Neural progenitor cell (in vitro differentiated cells): ENCODE measurements around the gene BMPR1B. TPM values are rescaled to one million over a fixed set of nuclear protein-coding genes. Genes with fewer than 3 reads are reported as not detected.

Experiments
- DNase-seq: peaks from one replicate; pipeline ENCODE4 v3.0.0-alpha.2; 2016; ENCODE audit warnings: low spot score
- H2AFZ ChIP-seq: fragments of 200-600 bp; sonication (generic); replicated peaks from 2 replicates; pipeline ENCODE4 v1.6.1; 2016; ENCODE audit warnings: antibody characterized with exemption
- H3F3A ChIP-seq: fragments of 200-600 bp; sonication (generic); 2 replicates; pipeline ENCODE4 v1.6.1; 2016; ENCODE audit warnings: antibody characterized with exemption, low read depth
- H3K27ac ChIP-seq: fragments of 200-600 bp; sonication (generic); 2 replicates; pipeline ENCODE4 v1.5.1; 2016; ENCODE audit warnings: mild to moderate bottlenecking
- H3K27me3 ChIP-seq: fragments of 200-600 bp; sonication (generic); 2 replicates; pipeline ENCODE4 v1.6.1; 2016; ENCODE audit warnings: mild to moderate bottlenecking, moderate library complexity
- H3K36me3 ChIP-seq: fragments of 200-600 bp; sonication (generic); 2 replicates; pipeline ENCODE4 v1.5.1; 2016
- H3K4me1 ChIP-seq: fragments of 200-600 bp; sonication (generic); 2 replicates; pipeline ENCODE4 v1.6.1; 2016; ENCODE audit warnings: mixed run types
- H3K4me2 ChIP-seq: fragments of 200-600 bp; sonication (generic); 2 replicates; pipeline ENCODE4 v1.6.1; 2016
- H3K4me3 ChIP-seq: fragments of 200-600 bp; sonication (generic); 2 replicates; pipeline ENCODE4 v1.5.1; 2016
- H3K79me2 ChIP-seq: fragments of 200-600 bp; sonication (generic); 2 replicates; pipeline ENCODE4 v1.6.1; 2016; ENCODE audit warnings: low read depth
- H3K9ac ChIP-seq: fragments of 200-600 bp; sonication (generic); 2 replicates; pipeline ENCODE4 v1.6.1; 2016
- H3K9me3 ChIP-seq: fragments of 200-600 bp; sonication (generic); 2 replicates; pipeline ENCODE4 v1.5.1; 2016; ENCODE audit warnings: low read depth
- H4K20me1 ChIP-seq: fragments of 200-600 bp; sonication (generic); 2 replicates; pipeline ENCODE4 v1.6.1; 2016; ENCODE audit warnings: low read depth
- H3K27ac Mint-ChIP-seq: 3 replicates; pipeline ENCODE4 v1.8.0; 2021; ENCODE audit warnings: mixed read lengths
- H3K27me3 Mint-ChIP-seq: 2 replicates; pipeline ENCODE4 v1.8.0; 2022; ENCODE audit warnings: low read depth, mild to moderate bottlenecking, inconsistent platforms, moderate library complexity, mixed read lengths; ENCODE audit not compliant: insufficient read depth
- H3K36me3 Mint-ChIP-seq: 3 replicates; pipeline ENCODE4 v1.8.0; 2021; ENCODE audit warnings: mixed read lengths
- H3K4me1 Mint-ChIP-seq: 3 replicates; pipeline ENCODE4 v1.8.0; 2021; ENCODE audit warnings: mixed read lengths
- H3K4me3 Mint-ChIP-seq: 3 replicates; pipeline ENCODE4 v1.8.0; 2021; ENCODE audit warnings: mild to moderate bottlenecking, moderate library complexity, mixed read lengths
- H3K9me3 Mint-ChIP-seq: 3 replicates; pipeline ENCODE4 v1.8.0; 2020; ENCODE audit warnings: mixed read lengths
- CTCF ChIP-seq: fragments of 200-600 bp; sonication (generic); IDR thresholded peaks from 2 replicates; pipeline ENCODE4 v1.5.1; 2017; ENCODE audit warnings: antibody characterized with exemption, mild to moderate bottlenecking
- EZH2 ChIP-seq: fragments of 200-600 bp; sonication (generic); IDR thresholded peaks from 2 replicates; pipeline ENCODE4 v1.6.1; 2017; ENCODE audit warnings: antibody characterized with exemption, mild to moderate bottlenecking, moderate library complexity
- EZH2phosphoT487 ChIP-seq: fragments of 200-600 bp; sonication (generic); IDR thresholded peaks from 2 replicates; pipeline ENCODE4 v1.6.1; 2017; ENCODE audit warnings: antibody characterized with exemption
- total RNA-seq: library from RNA; depleted of rRNA; stranded (reverse); fragments of >200 nt; gene quantifications from 2 replicates; pipeline ENCODE4 v1.2.3, GENCODE V29; 2015; ENCODE audit warnings: low replicate concordance

The BMPR1B gene
- total RNA-seq, 1 donor from 2014 or later = 2.7 TPM

DNA sequence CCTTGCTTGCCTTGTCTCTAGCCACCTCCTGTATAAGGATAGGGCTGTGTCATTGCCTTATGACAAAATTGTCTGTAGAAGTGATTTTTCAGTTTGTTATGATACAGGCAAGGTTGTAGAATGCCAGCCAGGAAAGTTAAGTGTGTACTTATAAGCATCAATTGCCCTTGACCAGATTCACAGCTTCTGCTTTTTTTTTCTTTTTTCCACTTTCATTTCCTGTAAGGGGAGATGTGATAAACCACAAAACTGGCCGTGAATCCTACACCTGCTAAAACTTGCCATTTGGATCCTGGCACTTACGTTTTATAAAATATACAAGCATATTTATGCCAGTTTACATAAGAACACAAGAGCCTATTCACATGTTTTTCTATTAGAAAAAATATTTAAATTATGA lies 35.0 kb upstream of the BMPR1B start:
- no peak for DNase-seq
- H3K4me3 ChIP-seq = no peak overlapping the region
- H3K36me3 ChIP-seq = no peaks in the 10 kb centered on the region
- no peak overlapping the region for H3K9ac ChIP-seq
- peaks cover 22% of the 10 kb centered on the region for H3K4me1 ChIP-seq
- Mint-ChIP-seq H3K27ac (no peak overlapping the region), H3K36me3 (no peaks in the 10 kb centered on the region), H3K4me1 (peaks cover 2% of the 10 kb centered on the region), H3K27me3 (no peaks in the 10 kb centered on the region), H3K9me3 (no peaks in the 10 kb centered on the region), H3K4me3 (no peak overlapping the region)
- TF ChIP-seq EZH2phosphoT487 (no peak), EZH2 (no peak), CTCF (no peak)
- no peak overlapping the region for H2AFZ ChIP-seq
- no peak overlapping the region for H3K27ac ChIP-seq
- H4K20me1 ChIP-seq = no peaks in the 10 kb centered on the region
- H3K27me3 ChIP-seq = no peaks in the 10 kb centered on the region
- H3K4me2 ChIP-seq = no peak overlapping the region
- H3K79me2 ChIP-seq = no peaks in the 10 kb centered on the region
- peaks cover 4% of the 10 kb centered on the region for H3F3A ChIP-seq
- H3K9me3 ChIP-seq = no peaks in the 10 kb centered on the region

DNA sequence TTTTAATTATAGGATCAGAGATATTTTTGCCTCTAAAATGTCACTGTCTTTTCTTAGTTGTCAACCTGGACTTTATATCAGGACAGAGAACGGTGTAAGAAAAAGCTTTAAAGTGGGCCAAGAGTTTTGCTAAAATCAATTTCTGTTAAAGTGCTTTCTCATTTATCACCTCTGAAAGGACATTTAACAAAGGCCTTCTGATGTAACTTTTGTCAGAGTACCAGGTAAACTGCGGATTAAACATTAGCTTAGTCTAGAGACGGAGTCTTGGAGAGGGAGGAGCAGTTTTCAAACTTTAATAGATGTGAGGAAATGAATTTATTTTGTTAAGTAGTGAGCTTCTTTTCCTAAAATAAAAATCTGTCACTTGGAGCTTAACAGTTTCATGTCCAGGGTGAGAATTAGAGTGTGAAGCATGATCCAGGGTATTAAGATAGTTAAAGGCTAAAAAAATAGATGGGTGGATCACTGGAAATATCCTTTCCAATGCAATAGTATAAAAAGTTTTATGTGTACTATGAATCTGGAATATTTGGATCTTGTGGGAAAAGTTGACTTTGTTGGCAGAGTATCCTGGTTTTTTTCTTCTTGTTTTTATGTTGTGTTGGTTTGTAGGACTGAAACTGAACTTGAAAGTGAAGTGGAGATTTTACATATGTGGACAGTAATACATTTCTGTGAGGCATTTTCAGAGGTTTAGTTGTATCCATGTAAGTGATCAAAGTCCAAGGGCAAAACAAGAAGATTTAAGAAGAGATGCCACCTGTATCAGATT lies 33.6 kb upstream of the BMPR1B start:
- Mint-ChIP-seq H3K9me3 (peaks cover 3% of the 10 kb centered on the region), H3K4me1 (peaks cover 5% of the 10 kb centered on the region), H3K27ac (no peak overlapping the region), H3K27me3 (no peaks in the 10 kb centered on the region), H3K36me3 (peaks cover 2% of the 10 kb centered on the region), H3K4me3 (no peak overlapping the region)
- no peaks in the 10 kb centered on the region for H3K9me3 ChIP-seq
- peaks cover 22% of the 10 kb centered on the region for H3K4me1 ChIP-seq
- DNase-seq = no peak
- no peaks in the 10 kb centered on the region for H3K27me3 ChIP-seq
- H3K79me2 ChIP-seq = no peaks in the 10 kb centered on the region
- no peak overlapping the region for H3K4me3 ChIP-seq
- H3K4me2 ChIP-seq = no peak overlapping the region
- H3F3A ChIP-seq = peaks cover 4% of the 10 kb centered on the region
- no peak overlapping the region for H3K27ac ChIP-seq
- peaks cover 2% of the 10 kb centered on the region for H3K36me3 ChIP-seq
- H2AFZ ChIP-seq = no peak overlapping the region
- no peak overlapping the region for H3K9ac ChIP-seq
- H4K20me1 ChIP-seq = no peaks in the 10 kb centered on the region
- TF ChIP-seq EZH2phosphoT487 (no peak), CTCF (no peak), EZH2 (no peak)

GRCh38 chr4:94726524-94727123 lies 31.1 kb upstream of the BMPR1B start:
- no peak overlapping the region for H2AFZ ChIP-seq
- peak overlapping the region; percentile 48 for H3K4me2 ChIP-seq
- H3K27ac ChIP-seq = peak overlapping the region; percentile 60
- H3K27me3 ChIP-seq = no peaks in the 10 kb centered on the region
- peaks cover 2% of the 10 kb centered on the region for H3K36me3 ChIP-seq
- H3F3A ChIP-seq = peaks cover 4% of the 10 kb centered on the region
- peak; percentile 70 for DNase-seq
- Mint-ChIP-seq H3K36me3 (peaks cover 2% of the 10 kb centered on the region), H3K27ac (no peak overlapping the region), H3K4me3 (no peak overlapping the region), H3K27me3 (no peaks in the 10 kb centered on the region), H3K4me1 (peaks cover 5% of the 10 kb centered on the region), H3K9me3 (peaks cover 3% of the 10 kb centered on the region)
- H3K4me1 ChIP-seq = peaks cover 22% of the 10 kb centered on the region
- H3K9me3 ChIP-seq = no peaks in the 10 kb centered on the region
- no peak overlapping the region for H3K9ac ChIP-seq
- no peak overlapping the region for H3K4me3 ChIP-seq
- no peak for TF ChIP-seq EZH2
- TF ChIP-seq CTCF = no peak
- no peak for TF ChIP-seq EZH2phosphoT487
- no peaks in the 10 kb centered on the region for H4K20me1 ChIP-seq
- no peaks in the 10 kb centered on the region for H3K79me2 ChIP-seq
